Measurements from ENCODE around the gene PAPPA2. TPM values are rescaled to one million over a fixed set of nuclear protein-coding genes. Genes with fewer than 3 reads are reported as not detected.

The PAPPA2 gene
- total RNA-seq, 4 donors from 2014 or later: 0.75 to 17.5 (median 1.3) TPM

DNA sequence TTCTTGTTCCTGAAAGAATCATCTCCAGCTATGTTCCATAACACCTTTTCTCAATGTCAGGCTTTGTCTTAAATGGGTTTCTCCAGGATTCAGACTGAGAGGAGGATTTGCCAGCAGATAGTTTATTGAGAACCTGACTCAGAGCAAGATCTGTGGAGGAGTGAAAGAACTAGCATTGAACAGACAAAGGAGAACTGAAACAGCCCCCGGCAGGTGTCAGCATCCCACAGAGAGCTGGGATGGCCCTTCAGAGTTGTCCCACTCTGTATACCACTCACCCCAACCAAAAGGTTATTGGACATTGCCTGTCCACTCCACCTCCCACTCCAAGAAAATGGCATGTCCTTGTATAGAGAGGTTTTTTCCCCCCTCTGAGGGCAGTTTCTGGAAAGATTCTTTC lies 270.7 kb downstream of the PAPPA2 start:
- TF ChIP-seq, protein P1, sequence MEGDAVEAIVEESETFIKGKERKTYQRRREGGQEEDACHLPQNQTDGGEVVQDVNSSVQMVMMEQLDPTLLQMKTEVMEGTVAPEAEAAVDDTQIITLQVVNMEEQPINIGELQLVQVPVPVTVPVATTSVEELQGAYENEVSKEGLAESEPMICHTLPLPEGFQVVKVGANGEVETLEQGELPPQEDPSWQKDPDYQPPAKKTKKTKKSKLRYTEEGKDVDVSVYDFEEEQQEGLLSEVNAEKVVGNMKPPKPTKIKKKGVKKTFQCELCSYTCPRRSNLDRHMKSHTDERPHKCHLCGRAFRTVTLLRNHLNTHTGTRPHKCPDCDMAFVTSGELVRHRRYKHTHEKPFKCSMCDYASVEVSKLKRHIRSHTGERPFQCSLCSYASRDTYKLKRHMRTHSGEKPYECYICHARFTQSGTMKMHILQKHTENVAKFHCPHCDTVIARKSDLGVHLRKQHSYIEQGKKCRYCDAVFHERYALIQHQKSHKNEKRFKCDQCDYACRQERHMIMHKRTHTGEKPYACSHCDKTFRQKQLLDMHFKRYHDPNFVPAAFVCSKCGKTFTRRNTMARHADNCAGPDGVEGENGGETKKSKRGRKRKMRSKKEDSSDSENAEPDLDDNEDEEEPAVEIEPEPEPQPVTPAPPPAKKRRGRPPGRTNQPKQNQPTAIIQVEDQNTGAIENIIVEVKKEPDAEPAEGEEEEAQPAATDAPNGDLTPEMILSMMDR (IDR thresholded peaks at IDR 0.05; ENCODE audit: low read depth): no peak

DNA sequence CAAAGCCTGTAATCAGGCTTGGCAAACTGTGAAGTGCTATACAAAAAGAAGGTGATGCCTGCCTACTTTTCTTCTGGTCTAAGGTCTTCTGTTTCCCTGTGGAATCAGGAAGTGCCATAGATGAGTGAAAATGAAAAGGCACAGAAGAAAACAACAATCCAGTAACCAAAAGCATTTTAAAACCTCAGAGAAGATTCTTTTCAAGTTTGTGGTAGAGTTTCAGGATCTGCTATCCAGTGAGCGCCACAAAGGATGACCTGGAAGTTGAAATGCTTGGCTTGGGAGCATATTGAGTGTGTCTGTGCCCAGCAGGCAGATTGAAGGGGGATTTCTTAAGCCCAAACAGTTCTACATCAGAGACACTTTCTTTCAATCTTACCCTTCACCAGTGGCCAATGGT lies 272.2 kb downstream of the PAPPA2 start:
- TF ChIP-seq, protein P1 (IDR thresholded peaks at IDR 0.05; ENCODE audit: low read depth): no peak

DNA sequence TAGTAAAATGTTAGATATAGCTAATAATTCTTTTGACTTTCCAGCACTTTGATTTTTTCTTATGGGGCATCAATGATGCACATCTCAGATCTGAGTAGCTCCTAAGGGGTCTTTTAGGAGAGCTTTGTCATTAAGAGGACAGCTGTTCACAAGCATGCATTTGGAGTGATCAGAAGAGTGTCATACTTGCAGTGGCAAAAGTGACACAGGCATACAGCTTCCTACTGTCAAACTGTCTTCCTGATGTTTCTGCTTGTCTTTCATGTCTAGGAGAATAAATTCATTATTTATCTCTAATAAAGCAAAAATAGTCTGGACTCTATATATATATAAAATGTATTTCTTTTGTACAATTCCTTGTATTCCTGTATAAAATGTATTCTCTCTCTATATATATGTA lies 273.0 kb downstream of the PAPPA2 start:
- TF ChIP-seq, protein P1 (IDR thresholded peaks at IDR 0.05; ENCODE audit: low read depth): no peak

DNA sequence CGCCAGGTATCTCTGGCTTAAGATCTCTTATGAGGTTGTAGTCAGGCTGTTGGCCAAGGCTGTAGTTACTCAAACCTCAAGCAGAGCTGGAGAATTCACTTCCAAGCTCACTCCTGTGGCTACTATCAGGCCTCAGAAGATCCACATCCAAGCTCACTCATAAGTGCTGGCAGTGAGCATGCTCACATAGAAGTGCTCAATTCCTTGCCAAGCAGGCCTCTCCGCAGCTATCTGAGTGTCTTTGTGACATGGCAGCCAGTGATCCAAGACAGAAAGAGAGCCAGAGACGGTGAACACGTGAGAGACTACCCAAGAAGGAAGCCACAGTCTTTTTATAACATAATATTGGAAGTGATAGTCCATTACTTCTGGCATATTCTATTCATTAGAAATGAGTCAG lies 278.2 kb downstream of the PAPPA2 start:
- TF ChIP-seq, protein P1 (IDR thresholded peaks at IDR 0.05; ENCODE audit: low read depth): no peak

DNA sequence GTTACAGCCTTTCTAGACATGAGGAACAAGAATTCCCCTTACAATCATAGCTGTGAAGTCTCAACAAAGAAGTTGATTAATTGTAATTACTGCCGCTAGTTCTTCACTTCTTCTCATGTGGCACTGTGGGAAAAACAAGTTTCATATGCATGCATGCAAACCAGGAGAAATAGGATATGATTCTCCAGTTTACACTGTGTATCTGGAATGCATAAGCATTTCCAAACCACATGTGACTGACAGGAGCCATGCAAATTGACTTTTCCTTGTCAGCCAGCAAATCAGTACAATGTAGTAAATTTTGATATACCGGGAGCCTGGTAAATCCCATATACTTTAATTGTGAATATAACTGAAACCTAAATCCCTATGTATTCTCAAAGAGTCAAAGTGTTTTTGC lies 279.3 kb downstream of the PAPPA2 start:
- TF ChIP-seq, protein P1 (IDR thresholded peaks at IDR 0.05; ENCODE audit: low read depth): no peak

DNA sequence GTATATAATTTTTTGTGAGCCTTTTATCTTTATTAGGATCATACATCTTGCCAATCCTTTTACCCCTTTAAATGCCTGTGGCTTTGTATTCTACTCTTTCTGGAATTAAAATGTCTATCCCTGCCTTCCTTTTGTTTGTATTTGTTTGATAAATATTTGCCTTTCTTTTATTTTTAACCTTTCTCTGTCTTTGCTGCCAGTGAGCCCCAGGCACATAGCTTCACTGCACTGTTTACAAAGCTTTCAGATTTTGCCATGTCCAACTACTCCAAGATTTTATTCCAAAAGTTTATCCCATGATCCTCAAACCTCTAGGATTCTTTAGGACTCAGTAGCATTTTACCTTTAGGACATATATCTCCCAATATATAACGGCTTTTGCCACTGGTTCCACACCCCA lies 281.2 kb downstream of the PAPPA2 start:
- TF ChIP-seq, protein P1 (IDR thresholded peaks at IDR 0.05; ENCODE audit: low read depth): no peak

DNA sequence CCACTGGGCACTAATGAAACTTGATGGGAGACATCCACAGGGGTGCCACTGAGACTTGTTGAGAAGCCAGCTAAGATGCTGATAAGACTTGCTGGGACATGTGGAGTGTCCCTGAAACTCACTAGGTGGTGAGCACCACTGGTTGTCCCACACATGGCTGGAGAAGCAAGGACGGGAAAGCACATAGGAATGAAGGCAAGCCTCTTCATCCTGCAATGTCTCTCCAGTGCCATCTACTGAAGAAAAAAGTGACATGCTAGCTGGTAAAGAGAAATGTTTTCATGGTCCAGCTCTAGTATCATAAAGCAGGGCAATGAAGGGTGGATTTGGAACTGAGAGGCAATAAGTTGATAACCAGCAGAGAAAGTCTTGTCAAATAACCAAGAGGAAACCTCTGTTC lies 283.0 kb downstream of the PAPPA2 start:
- TF ChIP-seq, protein P1 (IDR thresholded peaks at IDR 0.05; ENCODE audit: low read depth): no peak
